Measurements from ENCODE around the gene TARS3.

The TARS3 gene

DNA sequence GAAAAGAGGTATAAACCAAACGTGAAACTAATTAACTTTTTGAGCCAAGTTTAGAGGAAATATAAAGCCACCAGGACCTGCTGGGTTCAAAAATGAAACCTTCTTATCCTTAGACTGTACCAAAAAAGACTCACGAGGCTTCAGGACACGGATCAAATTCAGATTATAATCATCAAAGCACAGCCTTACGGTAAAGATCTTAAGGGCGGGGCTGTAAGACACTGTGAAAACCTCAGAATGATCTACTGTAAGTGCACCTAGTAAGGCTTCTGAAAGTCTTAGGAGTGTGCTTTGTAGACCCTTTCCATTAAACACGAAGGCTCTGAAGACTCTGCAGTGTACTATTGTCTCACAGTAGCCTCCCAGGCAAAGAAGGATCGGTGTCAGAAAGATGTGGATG is 26.8 kb downstream of the TARS3 start:
- H3K27ac ChIP-seq (ENCODE audit: low read length), result no peak overlapping the region
- no peaks in the 10 kb centered on the region for H3K9me3 ChIP-seq (ENCODE audit: control insufficient read depth in 1 of 2, low read length in 2 of 2)
- H3K36me3 ChIP-seq (ENCODE audit: control insufficient read depth in 1 of 2, insufficient read depth in 2 of 2, low read length in 2 of 2), result peaks cover 38 to 64% of the 10 kb centered on the region in 2 donors
- no peaks in the 10 kb centered on the region for H3K4me1 ChIP-seq (ENCODE audit: control insufficient read depth in 1 of 2, insufficient read depth in 2 of 2, low read length in 2 of 2)
- H3K4me3 ChIP-seq (ENCODE audit: low read depth in 1 of 2, low read length in 2 of 2), result no peak overlapping the region
- H3K27me3 ChIP-seq (ENCODE audit: low read depth, low read length), result no peaks in the 10 kb centered on the region

DNA sequence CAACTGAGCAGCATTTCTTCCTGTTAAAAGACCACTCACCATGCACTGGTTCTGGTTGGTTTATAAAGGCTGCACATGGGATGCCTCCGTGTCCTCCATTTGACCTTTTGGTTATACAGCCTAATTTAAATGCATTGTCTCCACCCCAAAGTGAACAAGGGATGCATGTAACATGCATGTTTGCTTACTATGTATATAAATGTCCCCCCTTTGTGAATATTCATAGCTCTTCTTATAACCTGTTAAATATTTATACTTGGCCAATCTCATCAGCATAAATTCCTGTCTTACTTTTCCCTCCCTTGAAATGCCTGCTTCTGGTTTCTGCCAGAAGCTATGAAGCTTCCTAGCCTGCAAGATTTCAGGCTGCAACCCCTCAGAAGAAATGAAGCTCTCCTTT is 27.4 kb downstream of the TARS3 start:
- H3K27me3 ChIP-seq (ENCODE audit: low read depth, low read length), result no peaks in the 10 kb centered on the region
- no peak overlapping the region for H3K4me3 ChIP-seq (ENCODE audit: low read depth in 1 of 2, low read length in 2 of 2)
- no peaks in the 10 kb centered on the region for H3K9me3 ChIP-seq (ENCODE audit: control insufficient read depth in 1 of 2, low read length in 2 of 2)
- peaks cover 36 to 62% of the 10 kb centered on the region in 2 donors for H3K36me3 ChIP-seq (ENCODE audit: control insufficient read depth in 1 of 2, insufficient read depth in 2 of 2, low read length in 2 of 2)
- H3K4me1 ChIP-seq (ENCODE audit: control insufficient read depth in 1 of 2, insufficient read depth in 2 of 2, low read length in 2 of 2), result no peaks in the 10 kb centered on the region
- no peak overlapping the region for H3K27ac ChIP-seq (ENCODE audit: low read length)

DNA sequence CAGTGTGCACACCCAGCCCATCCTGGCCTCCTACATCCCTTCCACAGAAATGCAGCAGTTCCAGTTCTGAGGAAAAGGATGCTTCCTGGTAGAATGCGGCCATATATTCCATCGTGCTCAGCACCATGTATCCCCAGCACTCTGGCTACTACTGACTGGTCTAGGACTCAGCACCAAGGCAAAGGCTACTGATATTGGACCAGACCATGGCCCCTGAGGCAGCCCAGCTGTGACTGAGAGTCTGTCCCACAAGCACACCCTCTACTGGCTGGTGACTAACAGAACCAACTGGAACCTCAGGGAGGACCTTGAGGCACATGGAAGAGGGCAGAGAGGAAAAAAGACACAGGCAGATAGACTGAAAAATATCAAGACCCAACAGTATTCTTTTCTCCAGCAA is 30.0 kb downstream of the TARS3 start:
- H3K4me1 ChIP-seq (ENCODE audit: control insufficient read depth in 1 of 2, insufficient read depth in 2 of 2, low read length in 2 of 2), result no peaks in the 10 kb centered on the region
- no peak overlapping the region for H3K4me3 ChIP-seq (ENCODE audit: low read depth in 1 of 2, low read length in 2 of 2)
- no peak overlapping the region for H3K27ac ChIP-seq (ENCODE audit: low read length)
- H3K9me3 ChIP-seq (ENCODE audit: control insufficient read depth in 1 of 2, low read length in 2 of 2), result no peaks in the 10 kb centered on the region
- H3K36me3 ChIP-seq (ENCODE audit: control insufficient read depth in 1 of 2, insufficient read depth in 2 of 2, low read length in 2 of 2), result peaks cover 18 to 41% of the 10 kb centered on the region in 2 donors
- no peaks in the 10 kb centered on the region for H3K27me3 ChIP-seq (ENCODE audit: low read depth, low read length)

DNA sequence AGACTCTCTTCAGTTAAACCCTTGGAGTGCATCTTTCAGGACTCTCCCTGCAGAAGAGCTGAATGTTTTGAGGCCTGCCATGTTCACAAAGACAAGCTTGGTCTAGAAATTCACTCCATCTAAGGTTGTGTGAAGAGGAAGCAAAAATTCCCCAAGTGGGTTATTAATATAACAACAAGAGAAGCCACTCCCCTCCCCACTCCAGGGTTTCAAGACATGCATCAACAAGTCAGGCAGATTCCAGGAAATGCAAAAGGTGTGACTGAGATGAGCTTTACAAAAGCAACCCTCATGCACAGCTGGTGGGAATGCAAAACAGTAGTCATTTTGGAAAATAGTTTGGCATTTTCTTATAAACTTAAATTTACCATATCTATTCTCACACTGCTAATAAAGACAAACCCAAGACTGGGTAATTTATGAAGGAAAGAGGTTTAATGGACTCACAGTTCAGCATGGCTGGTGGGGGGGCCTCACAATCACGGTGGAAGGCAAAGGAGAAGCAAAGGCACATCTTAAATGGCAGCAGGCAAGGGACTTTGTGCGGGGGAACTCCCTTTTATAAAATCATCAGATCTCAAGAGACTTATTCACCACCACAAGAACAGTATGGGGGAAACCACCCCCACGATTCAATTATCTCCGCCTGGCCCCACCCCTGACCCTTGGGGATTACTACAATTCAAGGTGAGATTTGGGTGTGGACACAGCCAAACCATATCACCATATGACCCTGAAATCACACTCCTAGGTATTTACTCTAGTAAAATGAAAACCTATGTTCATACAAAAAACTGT is 31.3 kb downstream of the TARS3 start:
- no peak overlapping the region for H3K4me3 ChIP-seq (ENCODE audit: low read depth in 1 of 2, low read length in 2 of 2)
- no peak overlapping the region for H3K27ac ChIP-seq (ENCODE audit: low read length)
- peaks cover 12 to 31% of the 10 kb centered on the region in 2 donors for H3K36me3 ChIP-seq (ENCODE audit: control insufficient read depth in 1 of 2, insufficient read depth in 2 of 2, low read length in 2 of 2)

DNA sequence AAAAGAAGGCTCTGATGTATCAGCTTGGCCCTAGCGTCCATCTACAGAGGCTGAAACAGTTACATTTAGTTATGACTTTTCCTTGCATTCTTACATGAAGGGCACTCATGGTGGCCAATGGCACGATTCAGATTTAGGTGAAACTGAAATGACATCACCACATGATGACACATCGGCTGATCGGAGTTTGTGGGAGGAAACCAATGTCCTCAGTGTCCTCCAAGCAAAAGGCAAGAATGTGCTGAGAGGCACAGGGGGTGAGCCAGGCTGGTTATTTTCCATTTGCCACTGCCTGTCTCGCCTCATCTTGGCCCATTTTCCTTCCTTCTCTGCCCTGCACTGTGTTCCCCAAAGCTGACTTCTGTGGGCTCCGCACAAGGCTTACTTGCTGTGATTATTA is 34.4 kb downstream of the TARS3 start:
- Histone ChIP-seq H3K4me1 (ENCODE audit: control insufficient read depth in 1 of 2, insufficient read depth in 2 of 2, low read length in 2 of 2) (peaks cover 0 to 5% of the 10 kb centered on the region in 2 donors), H3K36me3 (ENCODE audit: control insufficient read depth in 1 of 2, insufficient read depth in 2 of 2, low read length in 2 of 2) (peaks cover 4 to 11% of the 10 kb centered on the region in 2 donors), H3K9me3 (ENCODE audit: control insufficient read depth in 1 of 2, low read length in 2 of 2) (no peaks in the 10 kb centered on the region), H3K27ac (ENCODE audit: low read length) (no peak overlapping the region), H3K27me3 (ENCODE audit: low read depth, low read length) (no peaks in the 10 kb centered on the region), H3K4me3 (ENCODE audit: low read depth in 1 of 2, low read length in 2 of 2) (no peak overlapping the region)

More for the DNA sequence above, 31.3 kb downstream of the TARS3 start:
- Histone ChIP-seq H3K9me3 (ENCODE audit: control insufficient read depth in 1 of 2, low read length in 2 of 2) (no peaks in the 10 kb centered on the region), H3K27me3 (ENCODE audit: low read depth, low read length) (no peaks in the 10 kb centered on the region), H3K4me1 (ENCODE audit: control insufficient read depth in 1 of 2, insufficient read depth in 2 of 2, low read length in 2 of 2) (no peaks in the 10 kb centered on the region)

DNA sequence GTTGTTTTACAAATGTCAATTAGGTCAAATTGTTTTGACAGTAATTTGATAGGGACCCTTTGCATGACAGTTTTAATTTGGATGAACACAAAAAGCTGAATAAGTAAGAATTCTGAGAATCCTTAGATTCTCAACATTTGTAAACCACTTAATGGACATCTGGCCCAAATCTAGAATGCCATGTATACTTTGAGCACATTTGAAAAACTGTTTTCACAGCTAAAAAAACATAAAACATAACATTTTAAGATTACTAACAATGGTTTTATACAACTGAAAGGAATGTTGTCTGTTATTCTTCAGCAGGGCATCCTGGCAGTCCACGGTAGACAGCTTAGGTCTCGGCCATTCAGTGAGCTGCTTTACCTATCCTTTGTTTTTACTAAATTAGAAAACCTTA is 37.6 kb downstream of the TARS3 start:
- Histone ChIP-seq H3K4me1 (ENCODE audit: control insufficient read depth in 1 of 2, insufficient read depth in 2 of 2, low read length in 2 of 2) (peaks cover 0 to 5% of the 10 kb centered on the region in 2 donors), H3K27ac (ENCODE audit: low read length) (no peak overlapping the region), H3K36me3 (ENCODE audit: control insufficient read depth in 1 of 2, insufficient read depth in 2 of 2, low read length in 2 of 2) (peaks cover 5 to 16% of the 10 kb centered on the region in 2 donors), H3K4me3 (ENCODE audit: low read depth in 1 of 2, low read length in 2 of 2) (no peak overlapping the region), H3K9me3 (ENCODE audit: control insufficient read depth in 1 of 2, low read length in 2 of 2) (no peaks in the 10 kb centered on the region), H3K27me3 (ENCODE audit: low read depth, low read length) (no peaks in the 10 kb centered on the region)

DNA sequence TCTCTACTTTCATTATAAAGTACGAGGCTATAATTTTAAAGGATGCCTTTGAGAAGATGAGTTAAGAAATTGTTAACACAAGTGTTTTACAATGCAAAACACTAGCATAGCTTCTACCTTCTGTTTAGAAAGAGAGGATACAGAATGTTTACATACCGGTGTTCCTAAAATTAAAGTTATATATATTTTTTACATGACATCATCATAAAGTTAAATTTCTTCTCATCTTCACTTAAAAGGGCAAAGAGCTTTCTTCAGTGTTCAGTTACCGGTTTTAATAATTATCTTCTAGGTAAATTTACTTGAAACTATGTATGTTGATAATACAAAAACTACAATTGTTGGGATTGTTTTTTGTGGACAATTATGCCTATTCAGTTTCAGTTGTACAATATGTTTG is 39.4 kb downstream of the TARS3 start:
- H3K36me3 ChIP-seq (ENCODE audit: control insufficient read depth in 1 of 2, insufficient read depth in 2 of 2, low read length in 2 of 2), result peaks cover 8 to 19% of the 10 kb centered on the region in 2 donors
- H3K27ac ChIP-seq (ENCODE audit: low read length), result no peak overlapping the region
- H3K4me1 ChIP-seq (ENCODE audit: control insufficient read depth in 1 of 2, insufficient read depth in 2 of 2, low read length in 2 of 2), result peaks cover 0 to 5% of the 10 kb centered on the region in 2 donors
- no peak overlapping the region for H3K4me3 ChIP-seq (ENCODE audit: low read depth in 1 of 2, low read length in 2 of 2)
- no peaks in the 10 kb centered on the region for H3K9me3 ChIP-seq (ENCODE audit: control insufficient read depth in 1 of 2, low read length in 2 of 2)
- H3K27me3 ChIP-seq (ENCODE audit: low read depth, low read length), result no peaks in the 10 kb centered on the region

DNA sequence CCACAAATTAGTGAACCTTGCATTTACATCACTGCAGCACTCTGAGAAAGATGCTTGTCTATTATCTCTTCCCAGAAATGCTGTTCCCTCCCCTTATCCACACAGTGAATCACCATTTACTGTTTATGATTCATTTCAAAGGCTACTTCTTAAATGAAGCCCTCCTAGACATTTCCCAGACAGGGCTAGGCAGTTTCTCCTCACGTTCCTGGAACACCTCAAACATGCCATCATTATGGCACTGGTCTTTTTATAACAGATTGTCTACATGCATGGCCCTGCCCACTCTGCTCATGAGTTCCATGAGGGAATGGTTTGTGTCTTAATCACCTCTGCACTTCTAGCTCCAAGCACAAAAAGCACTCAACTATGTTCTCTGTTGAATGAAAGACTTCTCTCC is 39.9 kb downstream of the TARS3 start:
- Histone ChIP-seq H3K36me3 (ENCODE audit: control insufficient read depth in 1 of 2, insufficient read depth in 2 of 2, low read length in 2 of 2) (peaks cover 11 to 19% of the 10 kb centered on the region in 2 donors), H3K4me3 (ENCODE audit: low read depth in 1 of 2, low read length in 2 of 2) (no peak overlapping the region), H3K27me3 (ENCODE audit: low read depth, low read length) (no peaks in the 10 kb centered on the region), H3K9me3 (ENCODE audit: control insufficient read depth in 1 of 2, low read length in 2 of 2) (no peaks in the 10 kb centered on the region), H3K27ac (ENCODE audit: low read length) (no peak overlapping the region), H3K4me1 (ENCODE audit: control insufficient read depth in 1 of 2, insufficient read depth in 2 of 2, low read length in 2 of 2) (peaks cover 0 to 5% of the 10 kb centered on the region in 2 donors)

DNA sequence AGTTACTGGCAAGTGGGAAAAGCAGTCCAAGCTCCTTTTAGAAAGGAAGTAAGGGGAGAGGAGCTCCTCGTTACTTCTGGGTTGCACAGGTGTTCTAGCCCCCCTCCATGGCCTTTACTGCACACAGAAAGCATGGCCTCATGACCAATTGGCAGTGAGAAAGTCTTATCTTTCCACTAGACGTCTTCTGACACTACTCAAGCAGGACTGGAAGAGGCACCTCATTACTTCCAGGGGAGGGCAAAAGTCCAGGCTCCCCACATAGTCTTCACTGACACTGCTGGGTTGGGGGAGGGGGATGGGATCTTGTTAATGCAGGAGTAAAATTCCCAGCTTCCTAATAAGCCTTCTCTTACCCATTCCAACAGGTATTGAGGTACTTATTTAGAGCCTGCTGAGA is 44.5 kb downstream of the TARS3 start:
- peaks cover 19 to 27% of the 10 kb centered on the region in 2 donors for H3K36me3 ChIP-seq (ENCODE audit: control insufficient read depth in 1 of 2, insufficient read depth in 2 of 2, low read length in 2 of 2)
- no peaks in the 10 kb centered on the region for H3K4me1 ChIP-seq (ENCODE audit: control insufficient read depth in 1 of 2, insufficient read depth in 2 of 2, low read length in 2 of 2)
- H3K27ac ChIP-seq (ENCODE audit: low read length), result no peak overlapping the region

DNA sequence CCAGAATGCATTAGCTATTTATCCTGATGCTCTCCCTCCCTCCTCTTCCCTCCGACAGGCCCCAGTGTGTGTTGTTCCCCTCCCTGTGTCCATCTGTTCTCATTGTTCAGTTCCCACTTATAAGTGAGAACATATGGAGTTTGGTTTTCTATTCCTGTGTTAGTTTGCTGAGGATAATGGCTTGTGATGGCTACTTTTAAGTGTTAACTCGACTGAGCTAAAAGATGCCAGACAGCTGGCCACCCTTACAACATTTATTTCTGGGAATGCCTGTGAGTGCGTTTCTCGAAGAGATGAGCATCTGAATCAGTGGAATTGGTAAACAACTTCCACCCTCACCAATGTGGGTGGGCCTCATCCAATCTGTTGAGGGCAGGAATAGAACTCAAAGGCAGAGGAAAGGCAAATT is 47.3 kb downstream of the TARS3 start:
- no peaks in the 10 kb centered on the region for H3K9me3 ChIP-seq (ENCODE audit: control insufficient read depth in 1 of 2, low read length in 2 of 2)
- peaks cover 15 to 50% of the 10 kb centered on the region in 2 donors for H3K36me3 ChIP-seq (ENCODE audit: control insufficient read depth in 1 of 2, insufficient read depth in 2 of 2, low read length in 2 of 2)
- H3K4me1 ChIP-seq (ENCODE audit: control insufficient read depth in 1 of 2, insufficient read depth in 2 of 2, low read length in 2 of 2), result no peaks in the 10 kb centered on the region
- H3K4me3 ChIP-seq (ENCODE audit: low read depth in 1 of 2, low read length in 2 of 2), result no peak overlapping the region
- H3K27me3 ChIP-seq (ENCODE audit: low read depth, low read length), result no peaks in the 10 kb centered on the region
- H3K27ac ChIP-seq (ENCODE audit: low read length), result no peak overlapping the region

More for the DNA sequence above, 44.5 kb downstream of the TARS3 start:
- no peaks in the 10 kb centered on the region for H3K27me3 ChIP-seq (ENCODE audit: low read depth, low read length)
- no peaks in the 10 kb centered on the region for H3K9me3 ChIP-seq (ENCODE audit: control insufficient read depth in 1 of 2, low read length in 2 of 2)
- no peak overlapping the region for H3K4me3 ChIP-seq (ENCODE audit: low read depth in 1 of 2, low read length in 2 of 2)

DNA sequence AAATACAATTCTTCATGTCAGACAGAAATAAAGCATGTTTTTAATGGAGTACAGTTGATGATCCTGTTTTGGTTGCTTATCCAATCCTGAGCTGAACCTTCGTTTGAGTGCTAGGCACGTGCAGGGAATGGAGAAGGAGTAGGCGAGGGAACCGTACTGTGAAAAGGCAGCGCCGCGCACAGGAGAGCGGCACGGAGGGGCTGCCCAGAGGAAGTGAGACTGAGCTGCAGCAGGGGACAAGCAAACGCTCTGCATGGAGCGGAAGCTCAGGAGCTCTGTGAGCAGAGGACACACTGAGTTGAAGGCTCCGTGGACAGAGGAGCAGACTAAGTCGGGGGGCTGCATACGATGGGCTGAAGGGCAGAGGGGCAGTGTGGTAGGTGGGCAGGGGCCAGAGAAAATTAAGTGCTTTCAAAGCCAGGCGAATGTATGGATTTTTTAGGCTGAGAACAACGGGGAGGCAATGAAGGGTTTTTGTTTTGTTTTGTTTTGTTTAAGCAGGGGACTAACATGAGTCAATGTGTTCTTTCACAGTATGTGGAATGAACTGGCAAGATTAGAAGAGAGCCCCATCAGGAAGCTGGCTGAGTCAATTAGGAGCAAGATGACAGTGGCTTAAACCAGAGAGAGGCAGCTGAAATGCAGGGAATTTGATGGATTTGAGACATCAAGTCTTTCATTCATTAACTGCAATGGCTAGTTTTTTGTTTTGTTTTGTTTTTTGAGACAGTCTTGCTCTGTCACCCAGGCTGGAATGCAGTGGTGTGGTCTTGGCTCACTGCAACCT is 48.3 kb downstream of the TARS3 start:
- Histone ChIP-seq H3K4me1 (ENCODE audit: control insufficient read depth in 1 of 2, insufficient read depth in 2 of 2, low read length in 2 of 2) (no peaks in the 10 kb centered on the region), H3K27ac (ENCODE audit: low read length) (no peak overlapping the region), H3K4me3 (ENCODE audit: low read depth in 1 of 2, low read length in 2 of 2) (no peak overlapping the region), H3K36me3 (ENCODE audit: control insufficient read depth in 1 of 2, insufficient read depth in 2 of 2, low read length in 2 of 2) (peaks cover 12 to 50% of the 10 kb centered on the region in 2 donors), H3K27me3 (ENCODE audit: low read depth, low read length) (no peaks in the 10 kb centered on the region), H3K9me3 (ENCODE audit: control insufficient read depth in 1 of 2, low read length in 2 of 2) (no peaks in the 10 kb centered on the region)
